Calu3 (cell line): Measurements from ENCODE around the gene CEP78. TPM values are rescaled to one million over a fixed set of nuclear protein-coding genes. Genes with fewer than 3 reads are reported as not detected.

Source experiments
- BruUV-seq: library from RNA; stranded (reverse); fragments of 400-500 nt; replicated peaks from 2 replicates; lab custom pipeline; 2021; lab: Mats Ljungman, UMichigan
- CTCF ChIA-PET: fragments of 300-600 bp; sonication (Branson Sonifier 250); formaldehyde crosslinking; loops from one replicate; lab custom pipeline; 2022; ENCODE audit warnings: antibody characterized with exemption; lab: Charles Lee
- DNase-seq: peaks from one replicate; pipeline ENCODE4 v3.0.0; 2022
- H3K27ac Mint-ChIP-seq: one replicate; pipeline ENCODE4 v1.8.0; 2022; ENCODE audit warnings: mixed read lengths; ENCODE audit not compliant: unreplicated experiment
- H3K27me3 Mint-ChIP-seq: one replicate; pipeline ENCODE4 v1.8.0; 2022; ENCODE audit warnings: mixed read lengths; ENCODE audit not compliant: unreplicated experiment
- H3K36me3 Mint-ChIP-seq: one replicate; pipeline ENCODE4 v1.8.0; 2022; ENCODE audit warnings: mild to moderate bottlenecking, moderate library complexity, mixed read lengths; ENCODE audit not compliant: insufficient read depth, unreplicated experiment
- H3K4me1 Mint-ChIP-seq: one replicate; pipeline ENCODE4 v1.8.0; 2022; ENCODE audit warnings: mild to moderate bottlenecking, low read depth, mixed read lengths; ENCODE audit not compliant: unreplicated experiment
- H3K4me3 Mint-ChIP-seq: one replicate; pipeline ENCODE4 v1.8.0; 2022; ENCODE audit warnings: mild to moderate bottlenecking, low read depth, moderate library complexity, mixed read lengths; ENCODE audit not compliant: unreplicated experiment
- H3K9me3 Mint-ChIP-seq: one replicate; pipeline ENCODE4 v1.8.0; 2022; ENCODE audit warnings: low read depth, mixed read lengths; ENCODE audit not compliant: unreplicated experiment
- CTCF ChIP-seq: fragments of 200-600 bp; IDR thresholded peaks from one replicate; pipeline ENCODE4 v1.8.0; 2022; ENCODE audit warnings: antibody characterized with exemption; ENCODE audit not compliant: unreplicated experiment
- intact Hi-C: fragments of 100-400 bp; cut with micrococcal nuclease; formaldehyde crosslinking; loops from one replicate; pipeline ENCODE4 v1.10.0; 2022; ENCODE audit not compliant: unreplicated experiment
- total RNA-seq: library from RNA; stranded (reverse); gene quantifications from 2 replicates; pipeline ENCODE4 v1.2.3, GENCODE V29; 2022

CEP78 gene
- total RNA-seq, 1 experiment from 2014 or later = 20.8 TPM

GRCh38 chr9:78207319-78207718 lies 28.6 kb upstream of the CEP78 start:
- Mint-ChIP-seq H3K4me3 (no peak overlapping the region), H3K36me3 (no peaks in the 10 kb centered on the region), H3K27me3 (no peaks in the 10 kb centered on the region), H3K9me3 (no peaks in the 10 kb centered on the region), H3K27ac (no peak overlapping the region), H3K4me1 (no peaks in the 10 kb centered on the region)
- BruUV-seq = no TSS peak
- no peak for DNase-seq
- TF ChIP-seq CTCF = no peak
- CTCF ChIA-PET = no interaction called here
- intact Hi-C loops = no loop called here

GRCh38 chr9:78207901-78208300 lies 28.0 kb upstream of the CEP78 start:
- Mint-ChIP-seq H3K36me3 (no peaks in the 10 kb centered on the region), H3K4me1 (no peaks in the 10 kb centered on the region), H3K9me3 (no peaks in the 10 kb centered on the region), H3K27me3 (no peaks in the 10 kb centered on the region), H3K27ac (no peak overlapping the region), H3K4me3 (no peak overlapping the region)
- no peak for TF ChIP-seq CTCF
- no TSS peak for BruUV-seq
- CTCF ChIA-PET = no interaction called here
- DNase-seq = no peak
- intact Hi-C loops = no loop called here

- no TSS peak for BruUV-seq
- H3K36me3 Mint-ChIP-seq = no peaks in the 10 kb centered on the region
- H3K9me3 Mint-ChIP-seq = no peaks in the 10 kb centered on the region
- H3K27ac Mint-ChIP-seq = no peak overlapping the region
- CTCF ChIA-PET = no interaction called here
- DNase-seq = no peak
- no peaks in the 10 kb centered on the region for H3K4me1 Mint-ChIP-seq
- H3K27me3 Mint-ChIP-seq = no peaks in the 10 kb centered on the region
- TF ChIP-seq CTCF = no peak
- H3K4me3 Mint-ChIP-seq = no peak overlapping the region
- intact Hi-C loops = no loop called here
These were observed 26.7 kb upstream of the CEP78 start for GRCh38 chr9:78209127-78209526.

GRCh38 chr9:78210841-78211301 lies 25.0 kb upstream of the CEP78 start:
- no TSS peak for BruUV-seq
- TF ChIP-seq CTCF = no peak
- Mint-ChIP-seq H3K4me3 (no peak overlapping the region), H3K36me3 (no peaks in the 10 kb centered on the region), H3K4me1 (no peaks in the 10 kb centered on the region), H3K27ac (no peak overlapping the region), H3K9me3 (no peaks in the 10 kb centered on the region), H3K27me3 (no peaks in the 10 kb centered on the region)
- CTCF ChIA-PET = no interaction called here
- intact Hi-C loops = no loop called here
- DNase-seq = no peak
